HL-60 (cell line): ENCODE data around the gene PUM2.

ENCODE experiments used
- CTCF ChIP-seq: IDR thresholded peaks from one replicate; pipeline ENCODE4 v1.5.1; 2011; ENCODE audit warnings: low read length, control low read depth, inconsistent platforms; ENCODE audit not compliant: insufficient read depth
- GABPA ChIP-seq: IDR thresholded peaks from 2 replicates; pipeline ENCODE4 v1.6.1; 2012; ENCODE audit warnings: low read depth
- POLR2AphosphoS5 ChIP-seq: IDR thresholded peaks from 2 replicates; pipeline ENCODE4 v1.6.1; 2012; ENCODE audit warnings: low read depth
- REST ChIP-seq: IDR thresholded peaks from 2 replicates; pipeline ENCODE4 v1.6.1; 2012; ENCODE audit warnings: low read depth; ENCODE audit not compliant: insufficient replicate concordance

- no peak for TF ChIP-seq CTCF
- TF ChIP-seq POLR2AphosphoS5 = no peak
- TF ChIP-seq REST = no peak
- TF ChIP-seq GABPA = no peak
These were observed 147.6 kb downstream of the PUM2 start for GRCh38 chr2:20203072-20203471.
